GM12878 (cell line): ENCODE data around the gene AFF1. TPM values are rescaled to one million over a fixed set of nuclear protein-coding genes. Genes with fewer than 3 reads are reported as not detected.

Experiments used
- ATAC-seq: fragments of 200-7000 bp; cut with Tn5 transposase; 3 replicates; pipeline ENCODE4 v1.9.1; 2020; ENCODE audit warnings: mild to moderate bottlenecking, moderate library complexity
- BruUV-seq: library from RNA; stranded (reverse); fragments of 400-500 nt; replicated peaks from 2 replicates; lab custom pipeline; 2021; lab: Mats Ljungman, UMichigan
- CTCF ChIA-PET: fragments of 300-600 bp; sonication (Branson Sonifier 250); formaldehyde crosslinking; extraction: SDS; loops from one replicate; lab custom pipeline; 2021; ENCODE audit warnings: inconsistent platforms; lab: Yijun Ruan, JAX
- POLR2A ChIA-PET: fragments of 350-600 bp; formaldehyde crosslinking; extraction: SDS; loops from one replicate; lab custom pipeline; 2021; ENCODE audit warnings: inconsistent platforms; lab: Charles Lee
- RAD21 ChIA-PET: fragments of 300-600 bp; sonication (Branson Sonifier 250); formaldehyde crosslinking; loops from one replicate; lab custom pipeline; 2023; ENCODE audit warnings: antibody characterized with exemption; ENCODE audit not compliant: unreplicated experiment; lab: Charles Lee
- SMC1A ChIA-PET: fragments of 300-600 bp; sonication (Branson Sonifier 250); formaldehyde crosslinking; loops from one replicate; lab custom pipeline; 2023; ENCODE audit not compliant: unreplicated experiment, uncharacterized antibody; lab: Charles Lee
- DNase-seq: peaks from one replicate; pipeline ENCODE4 v3.0.0-alpha.2; 2011; ENCODE audit warnings: low read depth, low spot score
- FAIRE-seq: peaks from 3 replicates; lab custom pipeline; 2011; peaks lifted over from hg19 to GRCh38; lab: Jason Lieb, UNC
- H2AFZ ChIP-seq: 2 replicates; pipeline ENCODE4 v1.6.0; 2011; ENCODE audit warnings: low read depth, low read length, control low read depth; ENCODE audit not compliant: control insufficient read depth
- H3K27ac ChIP-seq: 2 replicates; pipeline ENCODE4 v1.5.1; 2011; ENCODE audit warnings: control low read depth; ENCODE audit not compliant: control insufficient read depth, insufficient read depth
- H3K27me3 ChIP-seq, 2 experiments: replicated peaks in 1 of 2; 2 replicates each; pipeline versions ENCODE4 v1.6.0 to v1.6.1; 2011; ENCODE audit warnings: low read length in 1 of 2; ENCODE audit not compliant: control insufficient read depth in 2 of 2, insufficient read depth in 2 of 2
- H3K36me3 ChIP-seq, 2 experiments: 2 replicates each; pipeline ENCODE4 v1.5.1; 2011; ENCODE audit warnings: low read length in 1 of 2; ENCODE audit not compliant: control insufficient read depth in 2 of 2, insufficient read depth in 2 of 2
- H3K4me1 ChIP-seq: 2 replicates; pipeline ENCODE4 v1.6.1; 2011; ENCODE audit warnings: mild to moderate bottlenecking, low read length, moderate library complexity, mixed read lengths; ENCODE audit not compliant: control insufficient read depth, insufficient read depth
- H3K4me2 ChIP-seq: 2 replicates; pipeline ENCODE4 v1.6.0; 2011; ENCODE audit warnings: control low read depth; ENCODE audit not compliant: control insufficient read depth, insufficient read depth
- H3K4me3 ChIP-seq: fragments of 200-600 bp; sonication (generic); 2 replicates; pipeline ENCODE4 v1.5.1; 2016
- H3K79me2 ChIP-seq: 2 replicates; pipeline ENCODE4 v1.6.0; 2011; ENCODE audit warnings: low read length; ENCODE audit not compliant: control insufficient read depth, insufficient read depth
- H3K9ac ChIP-seq: 2 replicates; pipeline ENCODE4 v1.8.0; 2011; ENCODE audit warnings: low read length, control low read depth, mixed read lengths; ENCODE audit not compliant: control insufficient read depth, insufficient read depth
- H3K9me3 ChIP-seq: replicated peaks from 3 replicates; pipeline ENCODE4 v1.5.1; 2011; ENCODE audit warnings: mild to moderate bottlenecking, low read length; ENCODE audit not compliant: control insufficient read depth, insufficient read depth
- H4K20me1 ChIP-seq: 2 replicates; pipeline ENCODE4 v1.6.0; 2011; ENCODE audit not compliant: control insufficient read depth, insufficient read depth
- ATF7 ChIP-seq: fragments of 450-650 bp; IDR thresholded peaks from 2 replicates; pipeline ENCODE4 v1.6.1; 2016; ENCODE audit warnings: low read depth, mild to moderate bottlenecking
- BCLAF1 ChIP-seq: fragments of 450-650 bp; IDR thresholded peaks from 2 replicates; pipeline ENCODE4 v1.6.1; 2017; ENCODE audit warnings: antibody characterized with exemption, mild to moderate bottlenecking, moderate library complexity
- EED ChIP-seq: sonication (generic); IDR thresholded peaks from 2 replicates; pipeline ENCODE4 v1.6.1; 2016; ENCODE audit warnings: antibody characterized with exemption, low read depth
- MTA2 ChIP-seq: fragments of 450-650 bp; IDR thresholded peaks from 2 replicates; pipeline ENCODE4 v1.6.1; 2016; ENCODE audit warnings: low read depth, mild to moderate bottlenecking, moderate library complexity
- NFYA ChIP-seq: IDR thresholded peaks from 2 replicates; pipeline ENCODE4 v1.6.1; 2011; ENCODE audit warnings: low read depth, mild to moderate bottlenecking, low read length, improper control_type of control experiment, borderline replicate concordance
- NR2C1 ChIP-seq: fragments of 450-650 bp; IDR thresholded peaks from 2 replicates; pipeline ENCODE4 v1.6.1; 2017; ENCODE audit warnings: antibody characterized with exemption, mild to moderate bottlenecking, moderate library complexity
- PBX3 ChIP-seq: IDR thresholded peaks from 2 replicates; pipeline ENCODE4 v1.6.1; 2011; ENCODE audit warnings: mild to moderate bottlenecking, low read depth, low read length, moderate library complexity; ENCODE audit not compliant: insufficient replicate concordance
- POLR2AphosphoS2 ChIP-seq: IDR thresholded peaks from 2 replicates; pipeline ENCODE4 v1.6.1; 2011; ENCODE audit warnings: low read depth, mild to moderate bottlenecking, low read length, improper control_type of control experiment, moderate library complexity
- POLR2AphosphoS5 ChIP-seq: IDR thresholded peaks from 2 replicates; pipeline ENCODE4 v1.6.1; 2011; ENCODE audit warnings: mild to moderate bottlenecking, low read length, inconsistent platforms
- SIX5 ChIP-seq: IDR thresholded peaks from 2 replicates; pipeline ENCODE4 v1.6.1; 2011; ENCODE audit warnings: mild to moderate bottlenecking, low read depth, low read length, moderate library complexity; ENCODE audit not compliant: severe bottlenecking
- SPI1 ChIP-seq: IDR thresholded peaks from 2 replicates; pipeline ENCODE4 v1.6.1; 2011; ENCODE audit warnings: low read depth, mild to moderate bottlenecking, low read length, moderate library complexity, borderline replicate concordance; ENCODE audit not compliant: insufficient read depth
- SUPT20H ChIP-seq: IDR thresholded peaks from 2 replicates; pipeline ENCODE4 v1.6.1; 2011; ENCODE audit warnings: low read depth, mild to moderate bottlenecking, low read length, moderate library complexity, borderline replicate concordance; ENCODE audit not compliant: control insufficient read depth
- TARDBP ChIP-seq: IDR thresholded peaks from 2 replicates; pipeline ENCODE4 v1.6.1; 2016; ENCODE audit warnings: borderline replicate concordance
- ZSCAN29 ChIP-seq: fragments of 450-650 bp; IDR thresholded peaks from 2 replicates; pipeline ENCODE4 v1.6.1; 2017; ENCODE audit warnings: mild to moderate bottlenecking, moderate library complexity
- whole genome bisulfite sequencing: methylation state at CpG from one replicate; pipeline ENCODE4 v1.1.6; 2016; ENCODE audit warnings: low lambda C conversion rate; ENCODE audit not compliant: insufficient replicate concordance, insufficient coverage; ENCODE audit errors: missing lambda C conversion rate; 5-methylcytosine and 5-hydroxymethylcytosine counted together
- in situ Hi-C: fragments of 300-500 bp; cut with MboI; formaldehyde crosslinking; loops from 9 replicates; pipeline ENCODE4 v1.14.3; 2018; ENCODE audit warnings: mixed read lengths
- intact Hi-C: fragments of 100-400 bp; cut with micrococcal nuclease; formaldehyde crosslinking; loops from one replicate; pipeline ENCODE4 v1.14.2; 2022; ENCODE audit not compliant: unreplicated experiment
- polyA plus RNA-seq, 11 experiments: library from polyadenylated mRNA; depleted of rRNA in 4 of 11; unstranded in 6 of 11; stranded (reverse) in 5 of 11; fragments of >200 nt; fragmentation: Nextera tagmentation in 4 of 11; fragmentation: Illumina TruSeq in 1 of 11; extraction: Ambion mirVana in 4 of 11; extraction: Trizol in 1 of 11; gene quantifications; 1 replicate in 1 of 11; 2 replicates in 10 of 11; pipeline versions ENCODE4 v1.2.1 to v1.2.3, GENCODE V29; 2011 to 2016; ENCODE audit warnings: inconsistent platforms in 2 of 11, missing spikeins in 2 of 11, low read depth in 1 of 11
- total RNA-seq, 4 experiments: library from RNA; depleted of rRNA in 3 of 4; stranded (reverse); fragments of >200 nt in 3 of 4; fragmentation: Illumina TruSeq in 1 of 4; extraction: Trizol in 1 of 4; gene quantifications; 2 replicates each; pipeline versions ENCODE4 v1.2.1 to v1.2.3, GENCODE V29; 2013 to 2021

The AFF1 gene
- total and polyA plus RNA-seq, 10 of the 15 experiments (the other 5 are each of a cell fraction or from before 2014, with no cell fraction given), result 3.5 to 56.1 (median 21.5) TPM

DNA sequence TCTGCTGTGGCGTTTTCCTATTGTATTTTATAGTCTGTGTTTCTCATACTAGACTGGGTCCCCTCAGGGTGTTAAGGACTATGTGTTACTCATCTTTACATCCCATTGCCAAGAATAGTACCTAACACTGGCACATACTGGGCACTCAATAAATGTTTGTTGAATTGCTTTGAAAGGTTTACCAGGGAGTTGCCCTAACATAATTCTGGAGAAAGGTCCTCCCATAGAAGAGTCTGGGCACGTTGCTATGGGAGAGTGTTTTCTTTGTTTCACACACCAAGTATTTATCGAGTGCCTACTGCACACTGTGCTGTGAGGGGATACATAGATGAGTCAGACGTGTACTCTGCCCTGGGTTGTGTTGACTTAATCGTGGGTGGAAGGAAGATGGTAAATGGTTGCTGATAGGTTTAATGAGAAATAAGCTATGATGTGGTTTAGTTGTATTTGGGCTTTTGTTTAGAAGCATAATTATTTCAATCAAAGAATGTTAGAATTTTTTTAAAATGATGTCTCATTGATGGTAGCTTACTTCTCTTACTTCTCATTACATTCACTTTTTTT, 42.9 kb downstream of the AFF1 start (continued):
- TF ChIP-seq POLR2AphosphoS5, result no peak
- TF ChIP-seq PBX3, result no peak
- no peak for TF ChIP-seq SIX5
- TF ChIP-seq ATF7, result peak; percentile 66
- TF ChIP-seq POLR2AphosphoS2, result no peak
- TF ChIP-seq TARDBP, result no peak
- TF ChIP-seq EED, result no peak

DNA sequence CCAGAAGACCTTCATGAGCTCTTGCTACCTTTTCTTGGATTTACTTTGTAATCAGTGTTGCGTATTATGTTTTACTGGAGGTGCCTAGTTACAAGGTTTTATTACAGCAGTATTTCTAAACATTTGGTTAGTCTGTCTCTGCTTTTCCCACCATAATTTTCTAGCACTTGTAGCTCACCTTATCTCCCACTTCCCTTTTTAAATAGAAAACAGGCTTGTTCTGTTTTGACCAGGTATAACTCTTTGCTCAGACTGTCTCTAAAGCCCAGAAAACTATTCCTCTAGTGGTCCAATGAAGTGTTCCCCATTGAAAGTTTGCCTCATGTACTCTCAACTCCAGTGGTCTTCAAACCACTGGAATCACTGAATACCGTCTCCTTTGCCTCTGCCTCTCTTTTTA, 43.9 kb downstream of the AFF1 start:
- no peak overlapping the region for H3K9ac ChIP-seq
- SMC1A ChIA-PET, result interaction anchor here (0.7 to 4.4 kb wide), 22 partner anchors 10 to 114 kb away, joined by 3 to 35 read pairs (median 6); no protein-coding TSS in a partner anchor
- RAD21 ChIA-PET, result interaction anchor here (0.8 to 4.1 kb wide), 16 partner anchors 9 to 483 kb away, joined by 3 to 53 read pairs (median 4); partner anchors contain the start of gene AFF1
- TF ChIP-seq ZSCAN29 (no peak), BCLAF1 (no peak), NR2C1 (no peak), NFYA (no peak), SPI1 (peak; percentile 86), MTA2 (no peak), SUPT20H (no peak)
- no peak overlapping the region for H3K4me3 ChIP-seq
- H4K20me1 ChIP-seq, result no peaks in the 10 kb centered on the region
- H3K27ac ChIP-seq, result peak overlapping the region; percentile 45
- CTCF ChIA-PET, result interaction anchor here (0.6 to 2.5 kb wide), 11 partner anchors 9 to 1695 kb away, joined by 3 to 20 read pairs (median 4); no protein-coding TSS in a partner anchor
- intact Hi-C loops, result loop anchor here (5.0 kb wide), 1 partner anchor 41 kb away; the partner anchor contains the start of gene AFF1
- H2AFZ ChIP-seq, result no peak overlapping the region
- in situ Hi-C loops, result no loop called here
- no peak for DNase-seq
- H3K36me3 ChIP-seq, result no peaks in the 10 kb centered on the region
- peaks cover 69% of the 10 kb centered on the region for H3K79me2 ChIP-seq
- peak; percentile 47 for ATAC-seq
- H3K27me3 ChIP-seq, result no peaks in the 10 kb centered on the region
- FAIRE-seq, result no peak
- POLR2A ChIA-PET, result interaction anchor here (0.6 to 4.3 kb wide), 12 partner anchors 11 to 412 kb away, joined by 3 to 18 read pairs (median 6); partner anchors contain the start of genes AFF1 and HSD17B11
- no TSS peak for BruUV-seq
- no peaks in the 10 kb centered on the region for H3K9me3 ChIP-seq
- peaks cover 36% of the 10 kb centered on the region for H3K4me1 ChIP-seq
- H3K4me2 ChIP-seq, result no peak overlapping the region
- 4% methylated on average over 2 of the region's 2 CpGs for WGBS
